Measurements from ENCODE around the gene BHLHA15. TPM values are rescaled to one million over a fixed set of nuclear protein-coding genes. Genes with fewer than 3 reads are reported as not detected.
"Not testable (repeated sequence)": the region's sequence is repeated elsewhere in the genome, so short reads cannot be mapped to it uniquely, and the experiment has no call there.

BHLHA15 gene
- total RNA-seq, 8 experiments from 2014 or later = 0.43 to 1.3 (median 0.50) TPM; not detected in 3

DNA sequence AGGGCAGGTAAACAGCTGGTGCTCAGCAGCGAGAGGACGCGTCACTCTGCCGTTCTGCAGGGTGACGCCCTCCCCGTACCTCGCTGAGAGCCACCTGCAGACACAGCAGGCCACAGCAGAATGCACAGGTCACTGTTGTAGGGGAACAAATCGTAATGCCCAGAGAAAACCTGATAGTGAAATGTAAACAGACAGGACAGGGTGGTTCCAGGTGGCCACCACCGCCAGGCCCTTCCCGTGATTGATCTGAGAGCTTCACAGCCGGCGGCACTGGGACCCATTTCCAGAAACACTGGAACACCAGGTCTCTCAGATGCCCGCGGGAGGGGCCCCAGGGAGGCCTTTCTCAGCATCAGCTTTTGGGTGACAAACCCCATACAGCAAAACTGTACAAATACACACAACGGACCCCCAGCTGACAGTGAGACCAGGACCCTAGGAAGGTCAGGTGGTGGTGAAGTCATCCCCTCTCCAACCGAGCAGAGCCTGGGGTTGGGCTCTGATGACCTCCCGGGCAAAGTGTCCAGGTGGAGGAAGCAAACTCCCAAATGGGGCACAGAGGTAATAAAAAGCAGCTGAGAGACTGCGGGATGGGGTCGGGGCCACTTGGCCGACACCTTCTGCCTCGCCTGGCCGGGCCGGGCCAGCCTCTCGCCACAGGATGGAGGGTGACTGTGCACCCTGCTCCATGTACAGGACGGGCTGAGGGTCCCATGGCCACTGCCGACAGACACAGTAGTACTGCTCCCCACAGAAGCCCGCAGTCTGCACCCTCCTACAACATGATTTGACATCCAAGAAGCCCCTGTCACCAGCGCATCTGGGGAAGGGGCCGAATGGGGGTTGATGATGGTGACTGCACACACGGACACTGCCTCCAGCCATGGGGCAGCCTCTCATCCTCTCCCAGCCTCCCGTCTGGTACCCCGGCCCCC lies 4.6 kb downstream of the BHLHA15 start:
- WGBS, 10 experiments = 80 to 100% (median 92%) methylated on average over 3 to 15 of the region's 32 CpGs; no CpG with 5 or more reads in 4 of the 10 experiments
- Histone ChIP-seq H3K4me1 (replicated peaks in 1 of 2) (no peaks in the 10 kb centered on the region), H3K27ac (no peak overlapping the region), H3K4me3 (no peak overlapping the region)
- in situ Hi-C loops (cut with MboI; ENCODE audit: low pct_unique_long_range_greater_than_20kb in 2 of 9, low sequenced_read_pairs in 9 of 9, unreplicated experiment in 9 of 9) = no loop called here
- no peak for ATAC-seq (replicated peaks in 6 of 8)

DNA sequence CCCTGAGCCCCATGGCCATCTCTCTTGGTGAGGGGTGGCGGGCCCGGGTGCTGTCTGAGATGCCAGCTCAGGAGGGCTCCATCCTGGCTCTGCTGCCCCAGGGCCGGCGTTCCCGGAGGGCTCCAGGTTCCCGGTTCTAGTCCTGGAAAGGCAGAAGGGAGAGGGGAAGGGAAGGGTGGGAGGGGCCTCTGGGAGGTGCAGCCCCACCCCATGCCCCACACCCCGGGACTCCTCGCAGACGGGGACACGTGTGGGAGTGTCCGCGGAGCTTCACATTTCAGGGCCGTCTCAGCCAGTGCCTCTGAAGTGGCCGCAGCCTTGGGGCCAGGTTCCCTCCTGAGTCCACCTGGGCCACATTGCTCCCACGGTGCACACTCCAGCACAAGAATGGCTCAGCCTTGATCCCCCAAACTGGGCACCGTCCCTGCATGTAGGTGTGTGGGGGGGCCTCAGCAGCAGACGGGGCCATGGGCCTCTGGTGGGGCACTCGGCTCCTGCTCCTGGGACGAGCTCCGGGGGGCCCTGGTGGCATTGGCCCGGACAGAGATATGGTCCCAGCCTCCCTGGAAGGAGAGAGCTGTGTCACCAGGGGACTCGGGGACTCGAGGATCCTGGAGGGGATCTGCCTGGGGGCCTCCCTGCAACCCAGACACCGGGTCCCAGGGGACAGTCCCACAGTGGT lies 5.8 kb downstream of the BHLHA15 start:
- no peak for ATAC-seq (replicated peaks in 6 of 8)
- WGBS, 10 experiments = 90% methylated on average over 2 of the region's 24 CpGs; no CpG with 5 or more reads in 9 of the 10 experiments
- Histone ChIP-seq H3K4me3 (no peak overlapping the region), H3K4me1 (replicated peaks in 1 of 2) (no peaks in the 10 kb centered on the region), H3K27ac (no peak overlapping the region)
- in situ Hi-C loops (cut with MboI; ENCODE audit: low pct_unique_long_range_greater_than_20kb in 2 of 9, low sequenced_read_pairs in 9 of 9, unreplicated experiment in 9 of 9) = no loop called here

DNA sequence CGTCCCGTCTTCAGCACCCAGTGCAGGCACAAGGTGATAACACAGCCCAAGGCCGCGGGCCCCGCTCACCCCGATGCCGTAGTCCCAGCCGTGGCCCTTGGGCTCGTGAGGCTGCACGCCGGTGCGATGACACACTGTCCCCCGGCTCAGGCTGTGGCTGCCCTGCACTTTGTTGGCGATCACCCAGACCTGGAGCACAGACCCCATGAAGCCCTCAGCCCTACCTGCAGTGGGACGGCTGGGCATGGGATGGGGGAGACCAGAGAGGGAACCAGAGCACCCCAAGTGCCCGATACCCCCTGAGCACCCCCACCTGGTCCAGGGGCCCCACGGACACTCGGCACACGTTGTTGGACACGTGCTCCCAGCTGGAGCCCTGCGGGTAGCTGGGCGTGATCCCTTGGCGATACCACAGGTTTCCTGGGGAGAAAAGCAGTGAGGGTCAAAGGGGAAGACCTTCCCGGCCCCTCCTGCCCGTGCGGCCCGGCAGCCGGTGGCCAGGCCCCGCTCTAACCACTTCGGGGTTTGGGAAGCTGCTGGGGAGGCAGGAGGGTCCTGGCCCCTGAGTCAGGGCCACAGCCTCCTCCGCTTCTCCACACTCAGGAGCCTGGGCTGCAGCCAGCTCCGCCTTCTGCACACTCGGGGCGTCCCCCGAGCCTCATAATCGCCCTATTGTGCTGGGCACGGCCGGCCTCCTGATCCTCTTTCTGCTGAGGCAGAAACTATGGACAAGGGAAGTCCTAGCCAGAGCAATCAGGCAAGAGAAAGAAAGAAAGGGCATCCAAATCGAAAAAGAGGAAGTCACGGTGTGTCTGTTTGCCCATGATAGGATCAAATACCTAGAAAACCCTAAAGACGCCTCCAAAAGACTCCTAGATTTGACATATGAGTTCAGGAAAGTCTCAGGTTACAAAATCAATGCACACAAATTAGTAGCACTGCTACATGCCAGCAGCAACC lies 6.7 kb downstream of the BHLHA15 start:
- Histone ChIP-seq H3K4me1 (replicated peaks in 1 of 2) (no peaks in the 10 kb centered on the region), H3K27ac (peak overlapping the region in 1 of 2 donors; percentile 45), H3K4me3 (no peak overlapping the region)
- WGBS, 10 experiments = 33 to 88% (median 68%) methylated on average over 1 to 9 of the region's 41 CpGs; no CpG with 5 or more reads in 4 of the 10 experiments
- in situ Hi-C loops (cut with MboI; ENCODE audit: low pct_unique_long_range_greater_than_20kb in 2 of 9, low sequenced_read_pairs in 9 of 9, unreplicated experiment in 9 of 9) = no loop called here
- ATAC-seq (replicated peaks in 6 of 8) = peak in 2 of 8 experiments; percentile 35 to 36

DNA sequence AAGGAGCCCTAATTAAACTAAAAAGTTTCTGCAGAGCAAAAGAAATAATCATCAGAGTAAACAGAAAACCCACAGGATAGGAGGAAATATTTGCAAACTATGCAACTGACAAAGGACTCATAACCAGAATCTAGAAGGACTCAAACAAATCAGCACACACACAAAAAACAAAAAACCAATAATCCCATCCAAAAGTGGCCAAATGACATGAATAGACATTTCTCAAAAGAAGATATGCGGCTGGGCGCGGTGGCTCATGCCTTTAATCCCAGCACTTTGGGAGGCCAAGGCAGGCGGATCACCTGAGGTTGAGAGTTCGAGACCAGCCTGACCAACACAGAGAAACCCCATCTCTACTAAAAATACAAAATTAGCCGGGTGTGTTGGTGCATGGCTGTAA lies 8.1 kb downstream of the BHLHA15 start:
- WGBS, 10 experiments = 89 to 100% (median 100%) methylated on average over 3 to 6 of the region's 6 CpGs; no CpG with 5 or more reads in 3 of the 10 experiments
- in situ Hi-C loops (cut with MboI; ENCODE audit: low pct_unique_long_range_greater_than_20kb in 2 of 9, low sequenced_read_pairs in 9 of 9, unreplicated experiment in 9 of 9); H3K4me3 ChIP-seq; H3K4me1 ChIP-seq (replicated peaks in 1 of 2); ATAC-seq (replicated peaks in 6 of 8); H3K27ac ChIP-seq: not testable (repeated sequence)

DNA sequence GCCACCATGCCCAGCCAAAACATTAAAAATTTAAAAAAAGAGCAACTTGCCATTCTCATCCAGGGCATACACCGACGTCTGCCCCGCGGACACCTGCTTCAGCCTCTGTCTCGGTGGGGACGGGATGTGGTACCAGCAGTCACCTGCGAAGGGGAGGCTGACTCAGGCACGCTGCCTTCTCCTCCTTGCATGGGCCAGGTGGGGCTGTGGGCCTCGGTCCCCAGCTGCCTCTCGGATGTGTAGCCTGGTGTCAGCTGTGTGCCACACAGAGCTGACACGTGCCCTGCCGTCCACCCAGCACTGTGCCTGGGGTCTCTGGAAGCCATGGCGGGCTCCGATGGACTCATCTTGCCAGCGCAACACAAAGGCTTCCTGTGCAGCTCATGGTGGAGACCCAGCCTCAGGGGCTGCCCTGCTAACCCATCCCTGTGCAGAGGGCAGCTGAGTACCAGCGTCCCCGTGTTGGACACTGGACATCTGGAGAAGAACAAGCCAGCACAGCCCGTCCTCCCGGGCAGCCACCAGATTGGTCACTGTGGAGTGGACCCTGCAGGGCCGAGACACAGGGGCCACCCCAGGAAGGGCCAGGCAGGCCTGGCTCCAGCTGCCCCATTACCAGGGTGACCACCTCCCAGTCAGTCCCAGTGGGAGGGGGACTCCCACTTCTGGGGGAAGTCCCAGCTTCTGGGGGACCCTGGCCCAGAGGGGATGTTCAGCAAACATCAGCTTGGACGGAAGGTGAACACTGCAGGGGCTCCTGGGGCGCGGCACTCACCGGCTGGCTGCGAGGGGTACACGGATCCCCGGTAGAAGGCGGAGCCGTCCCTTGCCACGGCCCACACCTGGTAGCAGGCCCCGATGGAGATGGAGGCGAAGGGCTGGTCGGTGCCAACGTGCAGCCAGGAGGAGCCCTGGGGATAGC lies 10.6 kb downstream of the BHLHA15 start:
- Histone ChIP-seq H3K4me3 (no peak overlapping the region), H3K4me1 (replicated peaks in 1 of 2) (no peaks in the 10 kb centered on the region), H3K27ac (no peak overlapping the region)
- WGBS, 10 experiments = 91 to 100% (median 100%) methylated on average over 1 to 11 of the region's 34 CpGs; no CpG with 5 or more reads in 3 of the 10 experiments
- in situ Hi-C loops (cut with MboI; ENCODE audit: low pct_unique_long_range_greater_than_20kb in 2 of 9, low sequenced_read_pairs in 9 of 9, unreplicated experiment in 9 of 9) = no loop called here
- no peak for ATAC-seq (replicated peaks in 6 of 8)

DNA sequence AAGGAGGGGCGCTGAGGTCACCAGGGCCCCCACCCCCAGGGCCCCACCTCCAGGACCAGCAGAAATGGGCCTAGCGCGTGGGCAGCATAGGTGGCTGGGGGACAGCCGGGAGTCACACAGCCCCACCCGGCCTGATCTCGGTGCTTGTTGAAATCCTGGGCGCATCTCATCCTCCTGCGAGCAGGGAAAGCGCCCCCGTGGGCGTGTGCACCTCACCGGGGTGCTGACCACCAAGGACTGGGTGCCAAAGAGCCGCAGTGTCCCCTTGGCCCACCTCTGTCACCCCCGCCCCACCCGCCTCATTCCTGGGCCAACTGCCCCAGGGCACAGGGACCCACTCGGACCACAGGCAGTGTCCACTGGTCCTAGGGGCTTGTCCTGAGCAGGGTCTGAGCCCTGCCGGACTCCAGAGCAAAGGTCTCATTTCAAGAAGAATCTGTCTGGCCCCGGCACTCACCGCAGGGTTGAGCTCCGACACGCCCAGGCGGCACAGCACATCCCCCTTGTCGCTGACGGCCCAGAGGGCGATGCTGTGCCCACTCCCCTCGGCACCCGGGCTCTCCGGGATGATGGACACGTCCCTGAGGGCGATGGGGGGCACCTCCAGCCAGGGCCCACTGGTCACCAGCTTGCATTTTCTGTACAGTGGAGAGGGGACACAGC lies 11.4 kb downstream of the BHLHA15 start:
- H3K4me1 ChIP-seq (replicated peaks in 1 of 2) = no peaks in the 10 kb centered on the region
- in situ Hi-C loops (cut with MboI; ENCODE audit: low pct_unique_long_range_greater_than_20kb in 2 of 9, low sequenced_read_pairs in 9 of 9, unreplicated experiment in 9 of 9) = no loop called here
- WGBS, 10 experiments = 100% methylated on average over 1 of the region's 30 CpGs; no CpG with 5 or more reads in 9 of the 10 experiments
- H3K27ac ChIP-seq = no peak overlapping the region
- no peak for ATAC-seq (replicated peaks in 6 of 8)
- H3K4me3 ChIP-seq = no peak overlapping the region

DNA sequence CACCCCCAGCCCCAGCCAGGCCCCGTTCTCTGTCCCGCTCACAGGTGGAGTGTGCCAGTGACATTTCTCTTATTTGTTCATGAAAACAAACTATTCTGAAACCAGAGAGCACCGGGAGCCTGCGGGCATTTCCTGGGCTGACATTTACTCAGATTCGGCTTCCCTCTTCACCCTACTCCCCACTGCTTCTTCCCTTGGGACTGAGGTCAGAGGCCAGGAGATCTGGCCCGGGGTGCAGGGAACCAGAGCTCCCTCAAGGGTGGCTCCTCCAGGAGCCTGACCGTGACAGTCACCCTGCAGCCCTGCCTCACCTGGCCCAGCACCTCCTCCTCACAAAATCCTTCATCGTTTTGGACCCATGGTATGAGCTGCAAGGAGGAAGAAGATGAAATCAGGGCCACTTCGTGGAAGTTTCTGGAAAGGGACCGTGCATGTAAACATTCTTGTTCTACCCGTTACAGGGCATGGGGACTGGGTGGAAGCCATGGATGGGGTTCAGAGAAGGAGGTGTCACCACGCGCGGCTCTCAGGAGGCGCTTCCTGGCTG lies 12.2 kb downstream of the BHLHA15 start:
- Histone ChIP-seq H3K27ac (no peak overlapping the region), H3K4me3 (no peak overlapping the region), H3K4me1 (replicated peaks in 1 of 2) (no peaks in the 10 kb centered on the region)
- ATAC-seq (replicated peaks in 6 of 8) = no peak
- in situ Hi-C loops (cut with MboI; ENCODE audit: low pct_unique_long_range_greater_than_20kb in 2 of 9, low sequenced_read_pairs in 9 of 9, unreplicated experiment in 9 of 9) = no loop called here
- 50 to 93% (median 73%) methylated on average over 1 to 3 of the region's 15 CpGs; no CpG with 5 or more reads in 4 of the 10 experiments for WGBS, 10 experiments

DNA sequence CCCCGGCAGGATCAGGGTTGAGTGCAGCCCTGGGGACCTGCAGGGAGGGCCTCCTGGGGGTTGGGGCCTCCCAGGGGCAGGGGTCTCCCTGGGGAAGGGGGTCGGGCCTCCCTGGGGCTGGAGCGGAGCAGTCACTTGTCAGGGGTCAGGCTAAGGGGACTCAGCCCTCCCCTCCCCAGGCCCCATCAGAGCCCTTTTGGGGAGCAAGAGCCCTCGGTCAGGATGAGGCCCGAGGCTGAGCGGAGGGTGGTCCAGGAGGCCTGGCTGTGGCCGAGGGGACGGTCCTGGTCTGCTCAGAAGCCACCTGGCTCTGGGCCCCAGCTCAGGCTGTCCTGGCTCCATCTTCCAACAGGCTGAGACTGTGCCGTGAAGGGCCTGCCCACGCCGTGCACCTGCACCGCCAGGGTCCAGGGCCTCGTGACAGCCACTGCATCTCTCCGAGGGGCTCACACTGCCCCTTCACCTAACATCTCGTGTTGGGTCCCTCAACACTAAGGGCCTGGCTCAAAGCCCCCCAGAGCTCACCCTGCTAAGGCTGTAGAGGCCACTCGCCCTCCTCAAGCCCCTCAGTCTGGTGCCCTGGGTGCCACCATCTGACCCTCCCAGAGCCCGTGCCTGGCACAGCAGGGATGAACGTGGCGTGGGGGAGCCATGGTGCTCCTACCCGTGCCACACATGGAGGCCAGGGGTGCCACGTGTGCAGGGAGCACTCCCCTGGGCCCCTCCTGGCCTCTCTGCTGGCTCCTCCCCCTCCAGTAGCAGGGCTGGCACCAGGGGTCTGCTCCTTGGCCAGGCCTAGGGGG lies 12.9 kb downstream of the BHLHA15 start:
- 60 to 100% methylated on average over 1 of the region's 21 CpGs; no CpG with 5 or more reads in 8 of the 10 experiments for WGBS, 10 experiments
- H3K27ac ChIP-seq = no peak overlapping the region
- peak in 1 of 8 experiments; percentile 8 for ATAC-seq (replicated peaks in 6 of 8)
- in situ Hi-C loops (cut with MboI; ENCODE audit: low pct_unique_long_range_greater_than_20kb in 2 of 9, low sequenced_read_pairs in 9 of 9, unreplicated experiment in 9 of 9) = no loop called here
- H3K4me1 ChIP-seq (replicated peaks in 1 of 2) = no peaks in the 10 kb centered on the region
- no peak overlapping the region for H3K4me3 ChIP-seq

DNA sequence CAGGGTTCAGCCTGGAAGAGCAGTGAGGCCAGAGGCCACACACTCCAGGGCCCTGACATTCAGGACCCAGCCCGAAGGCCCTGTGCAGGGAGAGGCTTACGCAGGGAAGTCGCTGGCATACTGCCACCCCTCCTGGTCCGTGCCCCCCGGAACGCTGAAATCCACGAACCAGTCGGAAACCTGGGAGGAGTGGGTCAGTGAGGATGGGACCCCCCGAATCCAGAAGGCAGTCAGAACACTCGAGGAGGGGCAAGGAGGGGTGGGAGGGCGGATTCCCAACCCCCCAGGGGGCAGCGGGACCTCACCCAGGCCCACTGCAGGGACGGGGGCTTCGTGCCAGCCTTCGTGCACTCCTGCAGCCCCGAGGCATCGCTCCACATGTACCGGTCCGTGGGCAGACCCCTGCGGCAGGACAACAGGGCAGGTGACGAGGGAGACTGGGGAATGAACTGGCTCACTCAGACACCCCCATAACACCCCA lies 13.5 kb downstream of the BHLHA15 start:
- 96% methylated on average over 5 of the region's 21 CpGs; no CpG with 5 or more reads in 9 of the 10 experiments for WGBS, 10 experiments
- ATAC-seq (replicated peaks in 6 of 8) = no peak

DNA sequence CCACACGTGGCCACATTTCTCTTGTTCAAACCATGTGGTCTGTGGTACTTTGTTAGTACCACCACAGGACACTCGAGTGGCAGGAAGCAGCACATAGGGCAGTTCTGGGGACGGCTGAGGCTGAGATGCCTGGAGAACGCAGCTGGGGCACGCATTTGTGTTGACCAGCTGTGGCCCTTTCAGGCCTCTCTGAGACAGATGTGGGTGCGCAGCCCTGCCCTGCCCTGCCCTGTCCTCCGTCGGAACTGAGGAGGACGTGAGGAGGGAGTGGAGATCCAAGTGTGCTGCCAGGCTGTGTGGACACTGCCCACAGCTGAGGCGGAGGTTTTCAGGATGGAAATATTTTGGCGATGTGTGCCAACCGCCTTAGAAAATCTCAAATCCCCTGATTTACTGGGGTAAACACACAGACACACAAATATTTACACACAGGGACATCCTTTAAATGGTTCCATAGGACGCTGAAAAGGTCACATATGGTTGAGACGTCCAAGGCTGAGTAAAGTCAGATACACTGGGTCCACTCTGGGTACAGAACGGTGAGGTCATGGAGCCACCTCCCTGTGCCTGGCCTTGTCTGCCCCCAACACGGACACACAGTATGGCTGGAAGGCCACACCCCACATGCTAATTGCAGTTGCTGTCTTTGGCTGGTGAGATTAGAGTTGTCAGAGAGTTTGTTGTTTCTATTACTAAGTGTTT lies 14.8 kb downstream of the BHLHA15 start:
- Histone ChIP-seq H3K27ac (no peak overlapping the region), H3K4me3 (no peak overlapping the region), H3K4me1 (replicated peaks in 1 of 2) (no peaks in the 10 kb centered on the region)
- ATAC-seq (replicated peaks in 6 of 8) = peak in 2 of 8 experiments; percentile 81 to 89
- in situ Hi-C loops (cut with MboI; ENCODE audit: low pct_unique_long_range_greater_than_20kb in 2 of 9, low sequenced_read_pairs in 9 of 9, unreplicated experiment in 9 of 9) = no loop called here
- 54 to 100% (median 83%) methylated on average over 1 to 9 of the region's 16 CpGs; no CpG with 5 or more reads in 1 of the 10 experiments for WGBS, 10 experiments

More for the DNA sequence above, 13.5 kb downstream of the BHLHA15 start:
- Histone ChIP-seq H3K4me1 (replicated peaks in 1 of 2) (no peaks in the 10 kb centered on the region), H3K4me3 (no peak overlapping the region), H3K27ac (no peak overlapping the region)
- in situ Hi-C loops (cut with MboI; ENCODE audit: low pct_unique_long_range_greater_than_20kb in 2 of 9, low sequenced_read_pairs in 9 of 9, unreplicated experiment in 9 of 9) = no loop called here

All from motor neuron (in vitro differentiated cells).